Measurements from ENCODE around the gene ABCE1.
A peak's percentile ranks its signal among the peaks of the same experiment; 100 is the strongest.

The ABCE1 gene

DNA sequence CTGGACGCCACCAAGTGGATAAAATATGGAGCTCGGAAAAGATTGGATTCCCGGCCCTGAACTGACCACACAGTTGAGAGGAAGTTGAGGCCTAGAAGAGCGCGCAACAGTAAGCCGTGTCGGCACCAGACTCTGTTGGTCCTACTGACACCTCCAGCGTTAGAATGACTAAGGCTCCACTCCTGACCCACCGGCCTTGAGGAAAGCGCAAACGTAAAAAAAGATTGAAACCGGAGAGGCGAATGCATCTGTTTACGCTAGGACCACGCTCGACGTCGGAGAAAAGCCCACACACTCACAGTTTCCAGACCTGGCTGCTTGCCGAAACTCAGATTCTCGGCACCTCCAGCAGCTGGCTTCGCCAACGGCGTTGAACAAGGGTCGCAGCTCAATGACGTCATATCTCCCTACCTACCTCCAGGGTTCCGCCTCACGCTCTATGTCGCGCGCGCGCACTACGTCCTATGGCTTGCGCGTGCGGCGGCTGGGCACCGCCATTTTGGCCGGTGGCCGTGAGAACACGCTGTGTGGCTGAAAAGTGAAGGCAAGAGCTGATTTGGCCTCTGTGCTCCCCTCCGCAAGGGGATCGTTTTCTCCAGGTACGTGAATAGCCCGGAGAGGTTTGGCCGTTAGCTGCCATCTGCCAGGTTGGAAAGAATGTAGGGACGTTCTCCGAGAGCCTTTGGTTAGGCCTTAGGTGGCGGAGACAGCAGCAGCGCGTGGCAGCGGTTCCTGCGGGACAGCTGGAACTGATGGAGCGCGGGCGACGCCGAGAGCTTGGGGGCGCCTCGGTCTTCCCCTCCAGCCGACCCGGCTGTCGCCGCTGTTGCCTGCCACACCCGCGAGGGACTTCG, at the start of gene ABCE1, which contains the start of gene ANAPC10:
TSS of gene ABCE1 (plus strand) at position 491 of the 854 bp plus-strand sequence. CDS start 6,102 bp downstream, outside the sequence.
TSS of gene ANAPC10 (minus strand) at position 376 of the 854 bp plus-strand sequence. CDS start 2,097 bp downstream, outside the sequence.
- peak; percentile 98 for DNase-seq

DNA sequence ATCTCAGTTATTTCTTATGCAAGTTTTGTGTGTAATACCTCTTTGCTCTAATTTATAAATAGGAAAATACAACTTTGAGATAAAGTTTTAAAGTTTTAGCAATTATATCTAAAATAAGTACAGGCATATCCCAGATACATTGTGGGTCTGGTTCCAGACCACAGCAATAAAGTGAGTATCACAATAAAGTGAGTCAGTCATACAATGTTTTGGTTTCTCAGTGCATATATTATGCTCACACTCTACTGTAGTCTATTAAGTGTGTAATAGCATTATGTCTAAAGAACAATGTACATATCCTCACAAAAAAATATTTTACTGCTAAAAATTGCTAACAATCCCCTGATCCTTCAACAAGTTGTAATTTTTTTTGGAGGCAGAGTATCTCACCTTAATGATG, 49.3 kb upstream of the ABCE1 start:
- DNase-seq = no peak

DNA sequence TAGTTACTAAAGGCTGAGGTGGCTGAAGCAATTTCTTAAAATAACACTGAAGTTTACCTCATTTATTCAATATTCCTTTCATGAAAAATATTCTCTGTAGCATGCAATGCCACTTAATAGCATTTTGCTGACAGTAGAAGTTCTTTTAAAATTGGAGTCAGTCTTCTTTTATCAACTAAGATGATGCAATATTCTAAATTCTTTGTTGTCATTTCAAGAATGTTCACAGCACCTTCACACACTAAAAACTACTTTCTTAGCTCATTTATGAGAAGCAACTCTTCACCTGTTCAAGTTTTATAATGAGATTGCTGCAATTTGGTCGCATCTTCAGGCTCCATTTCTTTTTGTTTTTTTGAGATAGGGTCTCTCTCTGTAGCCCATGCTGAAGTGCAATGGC, 48.9 kb upstream of the ABCE1 start:
- DNase-seq = no peak

DNA sequence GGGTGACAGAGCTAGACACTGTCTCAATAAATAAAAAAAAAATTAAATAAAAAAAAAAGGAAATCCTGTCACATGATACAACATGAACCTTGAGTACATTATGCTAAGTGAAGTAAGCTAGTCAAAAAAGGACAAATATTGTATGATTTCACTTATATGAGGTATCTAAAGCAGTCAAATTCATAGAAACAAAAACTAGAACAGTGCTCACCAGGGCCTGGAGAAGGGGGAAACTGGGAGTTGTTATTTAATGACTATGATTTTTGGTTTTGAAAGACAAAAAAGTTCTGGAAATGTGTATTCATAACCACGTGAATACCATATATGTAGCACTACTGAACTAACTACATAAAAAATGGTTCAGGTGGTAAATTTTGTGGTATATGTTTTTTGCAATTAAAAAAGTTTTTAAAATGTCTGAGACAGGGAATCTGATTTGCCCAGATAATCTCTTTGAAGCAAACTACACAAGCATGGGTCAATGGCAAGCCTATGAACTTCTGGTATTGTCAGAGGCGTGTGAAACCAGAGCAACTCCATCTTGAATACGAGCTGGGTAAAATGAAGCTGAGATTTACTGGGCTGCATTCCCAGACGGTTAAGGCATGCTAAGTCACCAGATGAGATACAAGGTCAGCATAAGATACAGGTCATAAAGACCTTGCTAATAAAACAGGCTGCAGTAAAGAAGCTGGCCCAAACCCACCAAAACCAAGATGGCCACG, 42.4 kb upstream of the ABCE1 start:
- DNase-seq = no peak

DNA sequence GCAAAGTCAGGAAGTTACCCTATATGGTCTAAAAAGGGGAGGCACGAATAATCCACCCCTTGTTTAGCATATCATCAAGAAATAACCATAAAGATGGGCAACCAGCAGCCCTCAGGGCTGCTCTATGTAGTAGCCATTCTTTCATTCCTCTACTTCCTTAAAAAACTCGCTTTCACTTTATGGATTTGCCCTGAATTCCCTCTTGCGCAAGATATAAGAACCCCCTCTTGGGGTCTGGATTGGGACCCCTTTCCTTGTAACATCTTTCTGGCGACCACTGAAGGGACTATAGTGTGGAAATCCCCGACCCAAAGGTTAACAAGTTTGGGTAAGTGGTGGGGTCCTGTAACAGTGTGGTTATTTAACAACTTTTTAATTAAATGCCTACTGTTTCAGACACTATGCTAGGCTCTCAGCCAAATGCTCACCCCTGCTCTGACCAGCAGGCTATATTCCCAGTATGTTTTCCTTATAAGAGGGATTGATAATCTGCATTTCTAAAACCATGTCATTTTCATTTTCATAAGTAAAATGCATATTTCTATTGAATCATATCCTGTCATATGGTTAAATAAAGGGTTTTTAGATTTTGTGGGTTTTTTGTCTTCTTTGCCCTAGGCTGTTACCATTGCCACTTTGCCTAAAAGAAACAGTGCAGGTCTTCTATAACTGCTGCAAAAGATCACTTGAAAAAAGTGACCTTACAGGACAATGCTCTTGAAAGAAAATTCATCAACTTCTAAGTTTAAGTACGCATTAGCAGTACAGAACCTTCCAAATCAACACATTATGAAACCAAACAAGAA, 41.6 kb upstream of the ABCE1 start:
- DNase-seq = no peak

DNA sequence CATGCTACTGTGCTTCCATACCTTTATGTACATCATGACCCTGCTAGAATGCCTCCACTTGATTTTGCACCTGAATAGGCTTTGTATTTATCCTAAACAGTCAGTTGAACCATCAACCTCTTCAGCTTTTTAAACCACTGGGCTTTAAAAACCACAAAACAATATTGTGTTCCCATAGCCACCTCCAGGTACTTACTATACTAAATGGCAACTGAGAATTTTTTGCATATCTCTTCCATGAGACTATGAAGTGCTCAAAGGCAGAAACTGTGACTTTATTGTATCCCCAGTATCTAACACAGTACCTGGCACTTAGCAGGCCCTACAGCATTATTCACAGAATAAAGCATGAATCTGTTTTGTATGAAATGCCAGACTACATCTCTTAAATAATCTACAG, 39.9 kb upstream of the ABCE1 start:
- DNase-seq = no peak

DNA sequence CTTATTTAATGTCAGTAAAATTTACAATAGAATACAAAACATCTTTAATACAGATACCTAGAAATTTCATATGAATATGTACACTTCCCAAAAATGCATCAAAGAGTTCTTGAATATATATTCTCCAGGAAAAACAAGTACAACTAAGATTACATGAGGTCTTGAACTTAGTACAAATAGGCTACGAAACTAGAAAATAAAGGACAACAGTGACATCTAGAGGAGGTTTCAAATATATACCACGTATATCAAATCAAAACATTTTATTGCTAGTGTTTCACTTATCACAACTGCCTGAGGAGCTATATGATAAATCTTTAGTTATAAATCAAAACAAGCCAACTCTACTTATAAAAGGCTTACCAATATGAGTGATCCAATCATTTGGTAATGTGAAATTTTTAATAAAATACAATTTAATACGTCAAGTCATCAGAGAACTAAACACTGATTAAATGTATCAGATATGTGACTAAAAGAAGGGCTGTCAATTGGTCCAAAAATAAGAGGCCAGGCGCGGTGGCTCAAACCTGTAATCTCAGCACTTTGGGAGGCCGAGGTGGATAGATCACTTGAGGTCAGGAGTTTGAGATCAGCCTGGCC, 36.7 kb upstream of the ABCE1 start:
- peak; percentile 22 for DNase-seq

DNA sequence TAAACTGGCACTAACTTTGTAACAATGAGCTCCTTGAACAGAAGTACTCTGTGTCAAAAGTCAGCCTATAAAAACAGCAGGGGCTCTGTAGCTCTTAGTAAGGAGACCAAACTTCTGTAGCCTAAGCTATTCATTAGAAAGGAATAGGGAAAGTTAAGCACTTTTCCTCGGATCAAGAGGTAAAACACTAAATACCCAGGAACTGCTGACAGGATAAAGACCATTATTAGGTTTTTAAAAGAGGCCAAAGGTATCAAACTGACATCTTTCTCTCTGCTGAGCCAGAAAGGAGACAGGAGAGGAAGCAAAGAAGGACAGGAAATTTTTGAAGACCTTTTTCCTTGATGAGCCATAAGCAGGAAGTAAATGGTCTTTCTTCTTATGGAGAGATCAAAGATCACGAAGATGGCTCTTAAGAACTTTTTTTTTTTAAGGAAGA, 32.0 kb upstream of the ABCE1 start:
- no peak for DNase-seq

DNA sequence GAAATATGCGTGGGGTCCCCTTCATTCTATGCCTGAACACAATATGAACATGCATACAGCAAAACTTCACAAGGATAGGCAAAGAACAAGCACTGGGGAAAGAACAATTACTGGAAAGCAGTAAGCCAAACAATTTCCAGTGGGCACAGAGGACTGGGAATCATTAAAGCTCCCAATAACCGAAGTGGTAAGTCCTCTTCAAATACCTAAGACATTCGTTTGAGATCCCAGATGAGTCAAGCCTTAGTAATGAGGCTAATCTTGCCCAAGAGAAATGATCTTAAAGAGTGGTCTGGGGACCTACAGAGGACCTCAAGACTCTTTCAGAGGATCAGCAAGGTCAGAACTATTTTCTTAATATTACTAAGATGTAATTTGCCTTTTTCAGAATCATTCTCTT, 28.8 kb upstream of the ABCE1 start:
- no peak for DNase-seq

DNA sequence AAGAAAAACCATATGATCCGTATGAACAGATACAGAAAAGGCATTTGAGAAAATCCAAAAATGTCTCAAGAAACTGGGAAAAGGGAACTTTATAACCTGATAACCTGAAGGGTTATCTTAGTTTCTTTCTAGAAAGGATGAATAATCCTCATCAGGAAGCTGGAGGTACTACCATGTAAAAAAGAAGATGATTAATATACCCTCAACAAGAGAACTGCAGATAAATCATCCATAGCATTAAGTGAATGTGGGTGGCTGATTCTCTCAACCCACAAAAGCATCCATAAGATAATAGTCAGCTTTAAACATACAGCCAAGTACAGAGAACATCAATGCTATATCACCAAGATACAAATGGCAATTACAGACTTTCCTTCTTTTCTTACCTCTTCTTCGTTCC, 26.6 kb upstream of the ABCE1 start:
- no peak for DNase-seq

DNA sequence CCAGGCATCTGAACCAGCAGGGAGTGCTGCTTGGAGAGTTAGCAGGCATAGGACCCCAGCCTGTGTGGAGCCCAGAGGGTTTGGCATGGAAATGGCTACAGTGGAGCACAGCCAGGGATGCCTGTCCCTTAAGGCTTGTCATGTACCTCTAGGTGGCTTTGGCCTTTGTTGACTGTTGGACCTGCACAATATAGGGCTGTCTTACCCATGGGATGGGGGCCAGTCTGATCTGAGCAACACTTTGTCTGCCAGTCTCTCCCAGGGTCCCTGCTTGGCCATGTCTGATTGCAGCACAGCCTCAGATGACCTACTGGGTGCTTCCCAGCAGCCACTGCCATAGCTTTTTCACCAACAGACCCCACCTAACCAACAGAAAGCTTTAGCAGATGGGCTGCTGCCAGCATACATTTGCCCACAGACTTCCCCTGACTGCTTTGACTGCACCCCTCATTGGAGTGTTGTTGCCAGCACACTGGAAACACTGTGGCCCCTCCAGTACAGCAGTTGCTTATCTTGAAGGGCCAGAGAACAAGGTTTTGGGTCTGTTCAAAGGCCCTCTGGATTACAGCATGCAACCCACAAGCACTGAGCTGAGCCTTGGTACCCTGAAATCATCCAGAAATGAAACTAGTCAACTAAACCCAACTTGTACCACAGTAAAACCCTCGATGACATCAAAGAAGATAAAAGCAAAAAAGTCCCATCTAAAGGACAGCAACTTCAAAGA, 22.2 kb upstream of the ABCE1 start:
- no peak for DNase-seq

DNA sequence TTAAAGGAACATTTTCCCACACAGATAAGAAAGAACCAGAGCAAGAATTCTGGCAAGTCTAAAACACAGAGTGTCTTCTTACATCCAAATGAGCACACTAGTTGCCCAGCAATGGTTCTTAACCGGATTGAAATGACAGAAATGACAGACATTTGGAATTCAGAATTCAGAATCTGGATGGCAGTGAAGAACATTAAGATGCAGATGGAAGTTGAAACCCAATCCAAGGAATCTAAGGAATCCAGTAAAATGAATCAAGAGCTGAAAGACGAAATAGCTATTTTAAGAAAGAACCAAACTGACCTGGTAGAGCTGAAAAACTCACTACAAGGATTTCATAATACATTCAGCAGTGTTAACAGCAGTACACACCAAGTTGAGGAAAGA, 21.6 kb upstream of the ABCE1 start:
- no peak for DNase-seq

DNA sequence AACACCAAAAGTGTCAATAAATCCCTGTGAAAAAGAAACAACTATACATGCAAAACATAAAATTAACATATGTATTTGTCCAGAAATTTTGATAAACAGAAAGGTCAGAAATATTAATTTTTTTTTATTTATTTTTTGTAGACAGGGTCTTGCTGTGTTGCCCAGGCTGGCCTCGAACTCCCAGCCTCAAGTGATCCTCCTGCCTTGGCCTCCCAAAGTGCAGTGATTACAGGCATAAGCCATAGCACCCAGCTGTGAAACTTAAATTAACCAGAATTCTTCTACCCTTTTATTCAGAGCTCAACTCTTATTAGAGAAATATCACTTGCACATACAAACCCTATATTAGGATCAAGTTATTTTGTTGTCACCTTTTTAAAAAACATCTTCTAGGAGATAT, 16.4 kb upstream of the ABCE1 start:
- DNase-seq = no peak

DNA sequence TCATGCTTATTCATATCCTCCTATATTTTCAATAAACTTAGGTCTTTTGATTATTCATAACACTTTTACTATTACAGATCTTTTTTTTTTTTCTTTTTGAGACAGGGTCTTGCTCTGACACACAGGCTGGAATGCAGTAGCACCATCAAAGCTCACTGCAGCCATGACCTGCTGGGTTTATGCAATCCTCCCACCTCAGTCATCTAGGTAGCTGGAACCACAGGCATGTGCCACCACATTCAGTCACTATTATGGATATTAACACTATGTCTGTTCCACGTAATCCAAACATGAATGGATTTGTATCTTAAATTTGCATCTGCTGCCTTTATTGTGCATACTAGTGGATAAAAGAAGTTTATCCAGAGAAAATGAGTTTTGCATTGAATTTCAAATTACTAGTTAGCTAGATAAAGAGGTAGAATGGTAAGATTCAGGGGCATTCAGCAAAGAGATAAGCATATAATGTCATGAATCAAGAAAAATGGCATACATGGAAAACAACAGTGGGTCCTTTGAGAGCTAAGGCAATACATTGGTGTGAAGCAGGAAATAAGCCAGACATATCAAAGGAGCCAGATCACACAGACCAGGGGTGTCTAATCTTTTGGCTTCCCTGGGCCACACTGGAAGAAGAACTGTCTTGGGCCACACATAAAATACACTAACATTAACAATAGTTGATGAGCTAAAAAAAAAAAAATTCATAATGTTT, 14.1 kb upstream of the ABCE1 start:
- no peak for DNase-seq

DNA sequence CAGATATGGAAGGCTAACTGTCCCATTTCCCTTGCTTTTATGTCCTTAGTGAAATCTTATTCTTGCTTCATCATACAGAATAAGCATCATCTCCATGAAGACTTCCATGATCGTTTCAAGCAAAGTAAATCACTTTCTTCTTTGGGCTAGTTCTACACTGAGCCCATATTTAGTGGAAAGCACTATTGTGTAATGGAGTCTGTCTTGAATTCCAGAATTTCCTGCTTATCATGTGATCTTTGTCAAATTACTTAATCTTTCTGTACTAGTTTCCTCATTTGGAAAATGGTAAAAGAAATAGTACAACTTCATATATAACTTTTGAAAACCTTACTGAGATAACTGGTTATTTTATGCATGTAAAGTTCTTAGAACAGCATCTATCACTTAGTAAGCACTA, 7.7 kb upstream of the ABCE1 start:
- no peak for DNase-seq

DNA sequence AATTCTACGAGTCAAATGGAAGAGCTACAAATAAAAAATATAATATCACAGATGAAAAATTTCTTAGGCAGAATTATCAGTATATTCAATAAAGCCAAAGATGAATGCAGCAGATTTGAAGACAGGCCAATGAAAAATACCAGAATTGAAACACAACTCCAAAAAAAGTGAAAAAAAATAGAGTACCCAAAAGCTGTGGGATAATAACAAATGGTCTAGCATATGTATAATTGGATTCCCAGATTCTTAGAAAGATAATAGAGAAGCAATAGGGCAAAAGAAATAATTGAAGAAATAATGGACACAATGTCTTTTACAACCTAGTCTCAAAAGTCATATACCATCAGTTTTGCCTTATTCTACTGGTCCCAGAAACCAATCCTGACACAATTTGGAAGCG, 4.5 kb upstream of the ABCE1 start:
- no peak for DNase-seq

DNA sequence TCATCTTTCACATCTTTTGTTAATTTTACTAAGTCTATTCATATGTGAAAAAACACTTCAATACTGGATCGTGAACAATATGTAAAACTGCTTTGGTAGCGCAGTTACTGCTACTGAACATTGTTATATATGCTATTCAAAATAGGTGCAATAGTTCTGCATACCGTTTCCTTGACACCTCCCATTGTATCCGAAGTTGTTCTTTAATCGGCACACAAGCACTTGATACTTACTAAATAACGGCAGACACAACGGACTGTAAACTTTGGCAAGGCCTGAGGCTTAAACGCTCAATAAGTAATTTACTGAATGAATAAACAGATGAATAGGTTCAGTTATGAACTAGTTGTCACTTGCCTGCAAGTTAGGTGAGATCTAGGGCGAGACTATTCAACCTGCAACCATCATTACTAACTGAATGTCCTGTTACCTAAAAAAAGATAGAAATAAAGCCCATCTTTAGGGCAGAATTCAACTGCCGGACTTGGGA, 735 bp upstream of the ABCE1 start:
- no peak for DNase-seq

DNA sequence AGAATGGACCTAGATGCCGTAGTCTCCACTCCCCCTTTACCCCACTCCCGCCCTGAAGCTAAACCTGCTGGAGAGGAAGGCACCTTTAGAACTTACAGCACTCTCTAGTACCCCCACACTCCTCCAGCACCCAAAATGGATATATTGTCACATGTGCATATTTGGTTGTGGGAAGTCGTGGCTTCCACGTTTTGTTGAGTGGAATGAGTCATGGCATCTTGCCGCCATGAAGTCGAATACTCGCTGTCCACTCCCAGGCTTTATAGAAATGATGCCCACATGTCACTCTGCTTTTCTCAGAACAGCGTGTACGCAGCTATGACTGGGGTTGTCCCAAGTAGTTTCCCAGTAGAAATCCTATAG, 545 bp downstream of the ABCE1 start:
- peak; percentile 30 for DNase-seq

DNA sequence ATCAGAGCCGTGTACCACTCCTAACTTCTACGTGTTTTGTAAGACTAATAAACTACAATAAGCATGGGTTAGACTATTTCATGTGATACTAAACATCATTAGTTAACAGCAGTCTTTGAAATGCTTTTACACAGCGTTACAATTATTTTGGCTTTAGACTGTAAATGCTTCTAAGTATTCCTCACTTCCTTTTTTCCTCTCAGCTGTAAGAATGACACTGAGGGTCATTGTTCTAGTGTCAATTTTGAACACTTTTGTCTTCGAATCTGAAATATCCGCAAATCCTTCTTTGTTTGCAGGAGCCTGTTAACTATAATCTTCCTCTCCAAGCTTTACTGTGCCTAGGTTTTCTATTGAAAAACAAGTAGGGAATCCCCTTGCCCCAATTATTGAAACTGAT, 1.5 kb downstream of the ABCE1 start:
- peak; percentile 7 for DNase-seq

DNA sequence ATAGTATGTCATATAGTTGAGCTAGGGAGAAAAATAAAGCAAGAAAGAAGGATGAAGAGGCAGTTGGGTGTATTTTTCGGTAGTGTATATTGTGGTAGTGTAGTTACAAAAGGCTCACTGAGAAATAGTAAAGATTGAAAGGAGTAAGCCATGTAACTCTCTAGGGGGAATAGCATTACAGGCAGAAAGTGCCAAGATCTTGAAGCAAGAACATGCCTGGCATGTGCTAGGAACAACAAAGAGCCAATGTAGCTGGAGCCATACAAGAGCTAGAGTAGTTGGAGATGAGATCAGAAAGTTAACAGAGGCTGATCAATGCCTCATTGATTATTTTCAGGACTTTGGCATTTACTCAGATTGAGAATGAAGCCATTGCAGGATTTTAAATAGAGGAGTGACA, 3.0 kb downstream of the ABCE1 start:
- no peak for DNase-seq

DNA sequence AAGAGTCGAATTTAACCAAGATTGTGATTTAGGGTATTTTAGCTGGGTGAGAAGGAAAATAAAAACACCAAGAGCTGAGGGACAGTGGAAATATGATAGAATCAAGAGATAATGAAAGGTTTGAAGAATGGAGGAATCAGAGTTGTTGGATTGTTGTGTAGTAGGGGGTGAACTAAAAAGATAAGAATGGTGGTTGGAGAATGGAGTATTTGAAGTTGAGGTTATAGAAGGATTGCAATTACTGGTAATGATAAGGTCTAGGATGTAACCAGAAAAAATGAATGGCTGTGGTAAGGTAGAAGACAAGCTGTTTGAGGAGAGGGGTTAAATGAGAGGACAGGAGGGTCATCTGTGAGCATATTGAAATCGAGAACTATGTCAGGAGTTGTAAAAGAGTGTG, 4.5 kb downstream of the ABCE1 start:
- no peak for DNase-seq

Measured in RPMI8226 (cell line).